Measurements from ENCODE around the gene DEUP1.
"Not testable (repeated sequence)": the region's sequence is repeated elsewhere in the genome, so short reads cannot be mapped to it uniquely, and the experiment has no call there.

The DEUP1 gene

DNA sequence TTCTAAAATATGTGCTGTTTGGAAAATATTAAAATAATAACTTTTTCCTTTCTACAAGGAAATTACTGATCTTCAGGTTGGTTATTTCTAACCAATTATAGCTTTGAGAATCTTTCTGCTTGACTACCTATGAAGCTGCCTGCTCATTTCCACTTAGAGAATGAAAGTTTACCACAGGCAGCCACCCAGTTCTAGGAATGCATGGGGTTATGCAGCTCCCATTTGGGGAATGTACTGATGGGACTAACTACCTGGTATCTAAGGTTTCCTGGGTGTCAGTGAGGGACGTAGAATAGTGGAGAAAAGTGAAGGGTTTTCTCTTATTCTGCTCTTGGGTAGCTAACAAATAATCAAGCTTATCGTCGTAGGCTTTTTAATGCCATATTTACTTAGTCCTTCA, 73.4 kb downstream of the DEUP1 start:
- no peaks in the 10 kb centered on the region for H3K36me3 Mint-ChIP-seq
- no peaks in the 10 kb centered on the region for H3K4me1 Mint-ChIP-seq
- CTCF ChIA-PET: no interaction called here
- no peaks in the 10 kb centered on the region for H3K9me3 Mint-ChIP-seq
- DNase-seq: no peak
- H3K27me3 Mint-ChIP-seq: peaks cover 3% of the 10 kb centered on the region
- no peak overlapping the region for H3K27ac Mint-ChIP-seq
- no peak overlapping the region for H3K4me3 Mint-ChIP-seq

DNA sequence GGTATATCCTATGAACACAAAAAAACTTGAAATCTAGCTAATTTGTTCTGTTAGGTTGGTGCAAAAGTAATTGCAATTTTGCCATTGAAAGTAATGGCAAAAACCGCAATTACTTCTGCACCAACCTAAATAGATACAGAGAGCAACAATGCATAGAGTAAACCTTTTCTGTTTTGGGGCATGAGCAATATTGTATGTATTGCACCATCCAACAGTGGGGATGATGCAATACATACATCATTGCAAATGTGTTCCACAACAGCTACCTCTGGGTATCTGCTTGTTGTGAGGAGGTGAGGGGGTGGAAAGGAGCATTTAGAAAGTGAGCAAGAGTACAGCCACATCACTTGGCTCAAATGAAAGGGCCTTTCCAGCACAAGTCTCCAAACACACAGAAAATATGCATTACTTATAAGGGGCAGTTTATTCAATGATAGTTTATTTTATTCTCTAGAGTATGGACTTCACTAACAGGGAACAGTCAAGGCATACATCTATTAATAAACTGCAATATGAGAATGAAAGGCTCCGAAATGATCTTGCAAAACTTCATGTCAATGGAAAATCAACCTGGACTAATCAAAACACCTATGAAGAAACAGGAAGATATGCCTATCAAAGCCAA, 77.3 kb downstream of the DEUP1 start:
- Mint-ChIP-seq H3K27ac (no peak overlapping the region), H3K27me3 (peaks cover 3% of the 10 kb centered on the region), H3K9me3 (no peaks in the 10 kb centered on the region), H3K36me3 (no peaks in the 10 kb centered on the region), H3K4me1 (no peaks in the 10 kb centered on the region), H3K4me3 (no peak overlapping the region)
- CTCF ChIA-PET: no interaction called here
- no peak for DNase-seq

DNA sequence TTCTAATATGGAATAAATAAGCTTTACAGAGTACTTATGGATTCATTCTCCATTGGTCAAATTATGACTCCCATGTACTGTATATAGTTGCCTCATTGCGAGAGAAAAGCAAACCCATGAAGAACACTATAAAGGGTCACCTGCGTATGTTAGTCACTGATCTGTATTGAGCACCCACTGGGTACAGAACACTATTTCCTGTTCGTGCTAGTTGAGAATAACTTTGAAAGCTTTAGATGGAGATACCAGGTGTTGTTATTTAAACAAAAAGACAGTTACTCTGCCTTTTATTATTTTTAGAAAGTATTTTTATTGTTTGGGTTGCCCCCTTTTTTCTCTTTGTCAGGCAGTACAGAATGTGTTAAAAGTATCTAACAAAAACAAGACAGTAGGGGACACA, 79.9 kb downstream of the DEUP1 start:
- DNase-seq: no peak
- no peaks in the 10 kb centered on the region for H3K4me1 Mint-ChIP-seq
- no peaks in the 10 kb centered on the region for H3K9me3 Mint-ChIP-seq
- CTCF ChIA-PET: no interaction called here
- no peak overlapping the region for H3K27ac Mint-ChIP-seq
- H3K4me3 Mint-ChIP-seq: no peak overlapping the region
- peaks cover 3% of the 10 kb centered on the region for H3K27me3 Mint-ChIP-seq
- H3K36me3 Mint-ChIP-seq: no peaks in the 10 kb centered on the region

DNA sequence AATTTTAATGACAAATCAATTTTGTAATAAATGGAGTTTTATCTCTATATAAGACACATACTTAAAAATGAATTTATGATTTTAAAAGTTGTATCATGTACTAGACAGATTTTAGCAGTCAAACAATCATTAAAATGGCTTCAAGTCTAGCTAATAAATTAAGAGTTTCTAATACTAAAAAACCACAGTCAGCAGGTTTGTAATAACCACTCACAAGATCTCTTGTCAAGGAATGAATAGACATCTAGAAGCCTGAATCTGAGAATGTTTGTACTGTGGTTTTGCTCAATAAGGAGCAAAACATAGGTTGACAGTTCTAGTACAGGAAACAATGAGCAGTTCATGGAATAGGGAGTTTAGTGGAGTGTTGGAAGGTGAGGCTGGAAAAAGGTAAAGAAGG, 81.2 kb downstream of the DEUP1 start:
- peaks cover 3% of the 10 kb centered on the region for H3K27me3 Mint-ChIP-seq
- no peaks in the 10 kb centered on the region for H3K36me3 Mint-ChIP-seq
- no peak for DNase-seq
- H3K4me1 Mint-ChIP-seq: no peaks in the 10 kb centered on the region
- H3K9me3 Mint-ChIP-seq: no peaks in the 10 kb centered on the region
- CTCF ChIA-PET: no interaction called here
- H3K4me3 Mint-ChIP-seq: no peak overlapping the region
- H3K27ac Mint-ChIP-seq: no peak overlapping the region

DNA sequence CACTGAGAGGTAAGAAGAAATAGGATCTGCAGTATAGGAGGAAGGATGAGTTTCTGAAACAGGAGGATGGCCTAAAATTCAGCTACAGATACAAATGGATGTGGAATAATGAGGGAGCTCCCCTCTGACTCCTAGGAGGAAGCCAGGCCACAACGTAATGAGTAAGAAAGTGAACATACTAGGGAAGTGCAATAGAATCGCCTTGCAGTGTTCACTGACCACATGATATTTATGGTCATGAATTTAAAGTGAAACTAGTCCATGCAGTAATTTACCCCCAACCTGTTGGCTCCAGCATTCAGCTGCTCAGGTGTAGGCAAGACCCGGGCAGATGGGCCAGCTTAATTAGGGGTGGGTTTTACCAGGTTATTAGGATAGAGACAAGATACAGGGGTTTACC, 101.7 kb downstream of the DEUP1 start:
- Mint-ChIP-seq H3K4me1 (no peaks in the 10 kb centered on the region), H3K36me3 (no peaks in the 10 kb centered on the region), H3K27ac (no peak overlapping the region), H3K27me3 (peaks cover under 1% of the 10 kb centered on the region), H3K9me3 (no peaks in the 10 kb centered on the region), H3K4me3 (no peak overlapping the region)
- no peak for DNase-seq
- CTCF ChIA-PET: no interaction called here

DNA sequence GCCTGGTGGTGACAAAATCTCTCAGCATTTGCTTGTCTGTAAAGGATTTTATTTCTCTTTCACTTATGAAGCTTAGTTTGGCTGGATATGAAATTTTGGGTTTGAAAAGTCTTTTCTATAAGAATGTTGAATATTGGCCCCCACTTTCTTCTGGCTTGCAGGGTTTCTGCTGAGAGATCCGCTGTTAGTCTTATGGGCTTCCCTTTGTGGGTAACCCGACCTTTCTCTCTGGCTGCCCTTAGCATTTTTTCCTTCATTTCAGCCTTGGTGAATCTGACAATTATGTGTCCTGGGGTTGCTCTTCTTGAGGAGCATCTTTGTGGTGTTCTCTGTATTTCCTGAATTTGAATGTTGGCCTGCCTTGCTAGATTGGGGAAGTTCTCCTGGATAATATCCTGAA, 112.7 kb downstream of the DEUP1 start:
- H3K27me3 Mint-ChIP-seq, H3K9me3 Mint-ChIP-seq, H3K36me3 Mint-ChIP-seq, H3K27ac Mint-ChIP-seq, H3K4me3 Mint-ChIP-seq, CTCF ChIA-PET, DNase-seq, H3K4me1 Mint-ChIP-seq: not testable (repeated sequence)

DNA sequence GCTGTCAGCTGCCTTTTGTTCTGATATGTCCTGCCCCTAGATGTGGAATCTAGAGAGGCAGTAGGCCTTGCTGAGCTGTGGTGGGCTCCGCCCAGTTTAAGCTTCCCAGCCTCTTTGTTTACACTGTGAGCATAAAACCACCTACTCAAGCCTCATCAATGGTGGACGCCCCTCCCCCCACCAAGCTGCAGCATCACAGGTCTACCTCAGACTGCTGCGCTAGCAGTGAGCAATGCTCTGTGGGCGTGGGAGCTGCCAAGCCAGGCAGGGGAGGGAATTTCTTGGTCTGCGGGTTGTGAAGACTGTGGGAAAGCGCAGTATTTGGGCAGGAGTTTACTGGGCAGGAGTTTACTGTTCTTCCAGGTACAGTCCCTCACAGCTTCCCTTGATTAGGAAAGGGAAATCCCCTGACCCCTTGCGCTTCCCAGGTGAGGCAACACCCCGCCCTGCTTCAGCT, 114.1 kb downstream of the DEUP1 start:
- CTCF ChIA-PET: no interaction called here
- Mint-ChIP-seq H3K4me1 (no peaks in the 10 kb centered on the region), H3K9me3 (no peaks in the 10 kb centered on the region), H3K36me3 (no peaks in the 10 kb centered on the region), H3K4me3 (no peak overlapping the region), H3K27ac (no peak overlapping the region), H3K27me3 (no peaks in the 10 kb centered on the region)
- no peak for DNase-seq

DNA sequence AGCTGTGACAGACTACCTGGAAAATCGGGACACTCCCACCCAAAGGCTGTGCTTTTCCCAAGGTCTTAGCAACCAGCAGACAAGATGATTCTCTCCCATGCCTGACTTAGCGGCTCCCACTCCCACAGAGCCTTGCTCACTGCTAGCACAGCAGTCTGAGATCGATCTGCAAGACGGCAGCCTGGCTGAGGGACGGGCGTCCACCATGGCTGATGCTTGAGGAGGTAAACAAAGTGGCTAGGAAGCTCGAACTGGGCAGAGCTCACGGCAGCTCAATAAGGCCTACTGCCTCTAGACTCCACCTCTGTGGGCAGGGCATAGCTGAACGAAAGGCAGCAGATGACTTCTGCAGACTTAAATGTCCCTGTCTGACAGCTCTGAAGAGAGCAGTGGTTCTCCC, 127.7 kb downstream of the DEUP1 start:
- Mint-ChIP-seq H3K27me3 (no peaks in the 10 kb centered on the region), H3K27ac (no peak overlapping the region), H3K36me3 (no peaks in the 10 kb centered on the region), H3K9me3 (no peaks in the 10 kb centered on the region), H3K4me3 (no peak overlapping the region), H3K4me1 (no peaks in the 10 kb centered on the region)
- CTCF ChIA-PET: no interaction called here
- no peak for DNase-seq

DNA sequence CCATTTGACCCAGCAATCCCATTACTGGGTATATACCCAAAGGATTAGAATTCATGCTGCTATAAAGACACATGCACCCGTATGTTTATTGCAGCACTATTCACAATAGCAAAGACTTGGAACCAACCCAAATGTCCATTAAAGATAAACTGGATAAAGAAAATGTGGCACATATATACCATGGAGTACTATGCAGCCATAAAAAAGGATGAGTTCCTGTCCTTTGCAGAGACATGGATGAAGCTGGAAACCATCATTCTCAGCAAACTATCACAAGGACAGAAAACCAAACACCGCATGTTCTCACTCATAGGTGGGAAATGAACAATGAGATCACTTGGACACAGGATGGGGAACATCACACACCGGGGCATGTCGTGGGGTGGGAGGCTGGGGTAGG, 133.1 kb downstream of the DEUP1 start:
- H3K36me3 Mint-ChIP-seq, H3K27ac Mint-ChIP-seq, H3K4me1 Mint-ChIP-seq, H3K4me3 Mint-ChIP-seq, CTCF ChIA-PET, H3K27me3 Mint-ChIP-seq, DNase-seq, H3K9me3 Mint-ChIP-seq: not testable (repeated sequence)

DNA sequence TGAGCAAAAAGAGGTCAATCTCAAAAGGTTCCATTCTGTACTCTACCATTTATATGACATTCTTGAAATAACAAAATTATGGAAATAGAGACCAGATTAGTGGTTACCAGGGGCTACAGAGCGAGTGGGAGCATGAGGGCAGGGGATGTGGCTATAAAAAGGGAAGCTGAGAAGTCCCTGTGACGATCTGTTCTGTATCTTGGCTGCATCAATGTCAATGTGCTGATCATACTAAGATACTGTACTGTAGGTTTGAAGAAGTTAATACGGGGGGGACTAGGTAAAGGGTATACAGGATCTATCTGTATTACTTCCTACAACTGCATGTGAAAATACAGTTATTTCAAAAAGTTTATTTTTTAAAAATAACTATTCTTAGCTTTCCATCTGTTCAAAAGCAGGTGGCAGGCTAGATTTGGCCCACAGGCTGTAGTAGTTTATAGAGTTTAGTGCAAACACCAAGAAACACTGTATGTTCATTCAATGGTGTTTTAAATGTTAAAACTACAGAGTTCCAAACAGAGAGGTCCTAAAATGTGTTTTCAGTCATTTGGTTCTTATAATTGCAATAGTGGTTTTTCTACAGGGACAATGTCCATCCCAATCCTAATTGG, 134.5 kb downstream of the DEUP1 start:
- no peaks in the 10 kb centered on the region for H3K36me3 Mint-ChIP-seq
- no peak for DNase-seq
- H3K9me3 Mint-ChIP-seq: no peaks in the 10 kb centered on the region
- CTCF ChIA-PET: no interaction called here
- no peak overlapping the region for H3K27ac Mint-ChIP-seq
- no peaks in the 10 kb centered on the region for H3K4me1 Mint-ChIP-seq
- no peak overlapping the region for H3K4me3 Mint-ChIP-seq
- peaks cover 8% of the 10 kb centered on the region for H3K27me3 Mint-ChIP-seq

DNA sequence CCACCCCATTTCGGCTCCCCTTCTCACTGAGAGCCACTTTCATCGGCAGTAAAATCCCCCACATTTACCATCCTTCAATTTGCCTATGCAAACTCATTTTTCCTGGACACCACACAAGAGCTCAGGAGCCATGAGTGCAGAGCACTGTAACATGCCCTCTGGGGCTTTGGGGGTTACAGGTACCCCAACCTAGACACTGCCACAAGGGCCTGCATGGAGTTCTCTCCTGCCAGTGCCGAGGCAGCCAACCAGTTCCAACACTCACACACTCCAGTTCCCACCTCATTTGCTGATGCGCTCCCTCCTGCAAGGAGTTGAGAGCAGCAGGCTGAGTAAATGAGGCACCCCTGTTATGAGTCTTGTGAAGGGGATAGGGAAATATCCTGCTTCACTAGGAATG, 136.5 kb downstream of the DEUP1 start:
- Mint-ChIP-seq H3K4me1 (no peaks in the 10 kb centered on the region), H3K27ac (no peak overlapping the region), H3K9me3 (no peaks in the 10 kb centered on the region), H3K4me3 (no peak overlapping the region), H3K36me3 (no peaks in the 10 kb centered on the region), H3K27me3 (peaks cover 8% of the 10 kb centered on the region)
- no peak for DNase-seq
- CTCF ChIA-PET: no interaction called here

DNA sequence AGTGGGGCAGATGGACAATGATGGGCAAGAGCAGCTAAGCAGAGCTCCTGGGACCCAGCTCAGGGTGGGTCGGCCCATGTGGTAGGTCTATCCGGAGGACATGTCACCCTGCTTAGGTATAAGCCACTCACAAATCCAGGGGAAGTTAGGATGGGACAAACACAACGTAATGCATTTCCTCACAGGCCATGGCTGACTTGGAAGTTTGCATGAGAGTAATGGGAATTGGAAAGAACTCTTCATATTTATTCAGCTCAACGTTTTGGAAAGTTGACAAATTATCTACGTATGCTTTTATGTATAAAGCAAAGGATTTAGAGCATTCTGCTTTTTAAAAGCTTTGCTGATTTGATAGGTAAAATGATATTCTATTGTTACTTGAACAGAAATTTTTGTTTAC, 137.7 kb downstream of the DEUP1 start:
- no peak overlapping the region for H3K27ac Mint-ChIP-seq

DNA sequence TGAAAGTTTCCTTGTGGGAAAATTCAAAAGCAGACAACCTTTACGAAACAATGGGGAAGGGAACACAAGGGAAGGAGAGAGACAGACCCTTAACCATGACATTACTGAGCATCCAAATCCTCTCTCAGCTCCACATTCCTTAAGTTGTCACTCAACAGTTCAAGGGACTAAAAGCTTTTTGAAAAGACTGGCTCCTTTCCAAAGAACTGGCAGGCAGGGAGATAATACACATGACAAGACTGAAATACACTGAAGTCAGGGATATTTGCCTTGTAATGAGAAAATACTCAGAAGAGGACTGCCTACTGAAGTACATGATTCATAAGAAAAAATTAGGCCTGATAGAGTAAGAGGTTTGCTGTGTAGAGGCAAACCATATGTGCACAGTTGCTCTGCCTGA, 143.6 kb downstream of the DEUP1 start:
- H3K9me3 Mint-ChIP-seq: no peaks in the 10 kb centered on the region
- CTCF ChIA-PET: no interaction called here
- no peak for DNase-seq
- H3K27me3 Mint-ChIP-seq: no peaks in the 10 kb centered on the region
- no peak overlapping the region for H3K27ac Mint-ChIP-seq
- no peaks in the 10 kb centered on the region for H3K4me1 Mint-ChIP-seq
- peaks cover 3% of the 10 kb centered on the region for H3K36me3 Mint-ChIP-seq
- no peak overlapping the region for H3K4me3 Mint-ChIP-seq

More for the DNA sequence above, 137.7 kb downstream of the DEUP1 start:
- H3K4me1 Mint-ChIP-seq: no peaks in the 10 kb centered on the region
- no peaks in the 10 kb centered on the region for H3K9me3 Mint-ChIP-seq
- peaks cover 8% of the 10 kb centered on the region for H3K27me3 Mint-ChIP-seq
- no peak overlapping the region for H3K4me3 Mint-ChIP-seq
- CTCF ChIA-PET: interaction anchor here (0.7 kb wide), 1 partner anchor 112 kb away, joined by 3 read pairs; no protein-coding TSS in a partner anchor
- H3K36me3 Mint-ChIP-seq: no peaks in the 10 kb centered on the region
- no peak for DNase-seq

DNA sequence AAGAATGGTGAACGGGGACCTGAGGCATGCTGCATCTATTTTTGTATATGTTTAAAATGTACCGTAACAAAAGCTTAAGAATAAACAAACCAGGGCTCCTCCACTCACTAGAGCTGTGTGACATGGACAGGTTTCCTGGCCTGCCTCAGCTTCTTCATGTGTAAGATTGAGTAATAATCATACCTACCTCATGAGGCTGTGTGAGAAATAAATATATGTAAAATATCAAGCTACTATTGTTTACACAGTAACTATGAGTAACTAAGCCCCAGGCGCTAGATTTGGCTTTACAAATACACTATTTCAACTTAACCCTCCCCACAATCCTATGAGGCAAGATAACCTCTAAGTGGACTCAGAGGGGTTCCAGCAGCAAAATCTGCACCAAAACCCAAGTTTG, 146.3 kb downstream of the DEUP1 start:
- no peak for DNase-seq
- no peaks in the 10 kb centered on the region for H3K4me1 Mint-ChIP-seq
- no peak overlapping the region for H3K27ac Mint-ChIP-seq
- CTCF ChIA-PET: no interaction called here
- no peaks in the 10 kb centered on the region for H3K27me3 Mint-ChIP-seq
- H3K4me3 Mint-ChIP-seq: no peak overlapping the region
- no peaks in the 10 kb centered on the region for H3K9me3 Mint-ChIP-seq
- H3K36me3 Mint-ChIP-seq: peaks cover 3% of the 10 kb centered on the region

DNA sequence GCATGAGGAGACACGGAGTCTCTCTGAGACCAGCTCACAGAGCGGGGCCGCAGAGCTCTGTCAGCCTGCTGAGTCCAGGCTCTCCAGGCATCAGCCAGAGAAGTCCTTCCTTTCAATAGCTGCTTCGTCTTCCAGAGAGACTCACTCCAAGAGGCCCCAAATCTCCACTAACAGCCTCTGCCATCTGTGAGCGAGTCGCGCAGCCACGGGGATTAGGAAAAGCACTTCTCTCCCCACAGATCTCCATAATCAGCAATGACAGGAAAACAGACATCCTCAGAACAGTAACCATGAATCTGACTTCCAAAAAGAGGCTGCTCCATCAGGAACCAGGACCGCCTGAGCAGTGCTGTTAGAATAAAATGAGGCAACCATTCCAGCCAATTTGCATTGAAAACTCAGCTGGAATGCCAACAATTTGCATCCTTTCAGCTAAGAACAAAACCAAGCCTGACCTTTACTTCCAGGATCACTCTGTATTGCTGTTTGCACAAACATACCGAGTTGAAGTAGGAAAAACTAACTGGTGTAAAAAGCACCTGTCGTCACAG, 147.2 kb downstream of the DEUP1 start:
- no peak for DNase-seq
- CTCF ChIA-PET: no interaction called here
- Mint-ChIP-seq H3K36me3 (peaks cover 3% of the 10 kb centered on the region), H3K4me1 (no peaks in the 10 kb centered on the region), H3K9me3 (no peaks in the 10 kb centered on the region), H3K27ac (no peak overlapping the region), H3K4me3 (no peak overlapping the region), H3K27me3 (no peaks in the 10 kb centered on the region)

Data from activated naive CD4-positive, alpha-beta T cell treated with anti-CD3 and anti-CD28 coated beads, Interleukin-2, amount 10 ng/mL, durations not matched to agents 7 days and 5 days (primary cell).